MCF 10A (cell line): ENCODE measurements around the gene SCN3B. TPM values are rescaled to one million over a fixed set of nuclear protein-coding genes. Genes with fewer than 3 reads are reported as not detected.

Experiments
- BruUV-seq: library from RNA; stranded (reverse); fragments of 400-500 nt; replicated peaks from 2 replicates; lab custom pipeline; 2021; lab: Mats Ljungman, UMichigan
- CTCF ChIA-PET: fragments of 300-600 bp; sonication (Branson Sonifier 250); formaldehyde crosslinking; extraction: SDS; loops from one replicate; lab custom pipeline; 2021; ENCODE audit warnings: antibody characterized with exemption, inconsistent platforms; lab: Yijun Ruan, JAX
- POLR2A ChIA-PET: fragments of 300-600, 350-650 bp; sonication (Branson Sonifier 250); formaldehyde crosslinking; extraction: SDS; loops from one replicate; lab custom pipeline; 2020; ENCODE audit warnings: antibody characterized with exemption, inconsistent platforms; lab: Yijun Ruan, JAX
- DNase-seq: peaks from one replicate; pipeline ENCODE4 v3.0.0-alpha.2; 2018; ENCODE audit not compliant: unreplicated experiment
- H3K27ac Mint-ChIP-seq: one replicate; pipeline ENCODE4 v1.8.0; 2022; ENCODE audit warnings: mild to moderate bottlenecking, low read depth, mixed read lengths; ENCODE audit not compliant: unreplicated experiment
- H3K27me3 Mint-ChIP-seq: one replicate; pipeline ENCODE4 v1.8.0; 2022; ENCODE audit warnings: mixed read lengths; ENCODE audit not compliant: insufficient read depth, unreplicated experiment
- H3K36me3 Mint-ChIP-seq: one replicate; pipeline ENCODE4 v1.8.0; 2022; ENCODE audit warnings: mild to moderate bottlenecking, moderate library complexity, mixed read lengths; ENCODE audit not compliant: insufficient read depth, unreplicated experiment
- H3K4me1 Mint-ChIP-seq: one replicate; pipeline ENCODE4 v1.8.0; 2022; ENCODE audit warnings: mixed read lengths; ENCODE audit not compliant: insufficient read depth, unreplicated experiment
- H3K4me3 Mint-ChIP-seq: one replicate; pipeline ENCODE4 v1.8.0; 2022; ENCODE audit warnings: mild to moderate bottlenecking, moderate library complexity, mixed read lengths; ENCODE audit not compliant: unreplicated experiment
- H3K9me3 Mint-ChIP-seq: one replicate; pipeline ENCODE4 v1.8.0; 2022; ENCODE audit warnings: mixed read lengths; ENCODE audit not compliant: unreplicated experiment
- intact Hi-C: fragments of 100-400 bp; cut with micrococcal nuclease; formaldehyde crosslinking; loops from 2 replicates; pipeline ENCODE4 v1.14.1; 2022
- total RNA-seq: library from RNA; stranded (reverse); gene quantifications from 2 replicates; pipeline ENCODE4 v1.2.3, GENCODE V29; 2022
- TF ChIP-seq, protein P1 (sequence below): fragments of 200-600 bp; IDR thresholded peaks from one replicate; pipeline ENCODE4 v1.8.0; 2022; ENCODE audit warnings: antibody characterized with exemption, mild to moderate bottlenecking; ENCODE audit not compliant: unreplicated experiment

Gene SCN3B
- total RNA-seq, 1 experiment from 2014 or later = 1.2 TPM

DNA sequence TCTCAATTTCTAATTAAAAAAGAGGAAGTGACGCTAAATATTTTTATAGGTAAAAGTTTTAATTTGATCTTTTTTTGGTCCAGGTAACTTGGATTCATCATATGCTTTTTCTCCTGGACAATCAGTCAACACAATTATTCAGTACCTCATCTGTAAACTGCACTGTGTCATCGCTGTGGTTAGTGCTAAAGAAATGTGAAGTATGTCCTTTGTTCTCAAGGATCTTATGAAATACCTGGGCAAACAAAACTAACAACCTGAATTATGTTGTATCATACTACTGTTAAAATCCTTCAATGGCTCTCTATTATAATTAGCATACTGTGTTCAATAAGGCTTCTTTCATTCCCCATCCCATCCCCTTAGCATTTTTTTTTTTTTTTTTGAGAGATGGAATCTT lies 19.9 kb upstream of the SCN3B start:
- Mint-ChIP-seq H3K4me3 (no peak overlapping the region), H3K9me3 (no peaks in the 10 kb centered on the region), H3K36me3 (no peaks in the 10 kb centered on the region), H3K4me1 (peaks cover 11% of the 10 kb centered on the region), H3K27me3 (no peaks in the 10 kb centered on the region), H3K27ac (no peak overlapping the region)
- BruUV-seq = no TSS peak
- TF ChIP-seq, protein P1, sequence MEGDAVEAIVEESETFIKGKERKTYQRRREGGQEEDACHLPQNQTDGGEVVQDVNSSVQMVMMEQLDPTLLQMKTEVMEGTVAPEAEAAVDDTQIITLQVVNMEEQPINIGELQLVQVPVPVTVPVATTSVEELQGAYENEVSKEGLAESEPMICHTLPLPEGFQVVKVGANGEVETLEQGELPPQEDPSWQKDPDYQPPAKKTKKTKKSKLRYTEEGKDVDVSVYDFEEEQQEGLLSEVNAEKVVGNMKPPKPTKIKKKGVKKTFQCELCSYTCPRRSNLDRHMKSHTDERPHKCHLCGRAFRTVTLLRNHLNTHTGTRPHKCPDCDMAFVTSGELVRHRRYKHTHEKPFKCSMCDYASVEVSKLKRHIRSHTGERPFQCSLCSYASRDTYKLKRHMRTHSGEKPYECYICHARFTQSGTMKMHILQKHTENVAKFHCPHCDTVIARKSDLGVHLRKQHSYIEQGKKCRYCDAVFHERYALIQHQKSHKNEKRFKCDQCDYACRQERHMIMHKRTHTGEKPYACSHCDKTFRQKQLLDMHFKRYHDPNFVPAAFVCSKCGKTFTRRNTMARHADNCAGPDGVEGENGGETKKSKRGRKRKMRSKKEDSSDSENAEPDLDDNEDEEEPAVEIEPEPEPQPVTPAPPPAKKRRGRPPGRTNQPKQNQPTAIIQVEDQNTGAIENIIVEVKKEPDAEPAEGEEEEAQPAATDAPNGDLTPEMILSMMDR = no peak
- ChIA-PET POLR2A (interaction anchor here (1.4 kb wide), 1 partner anchor 20 kb away, joined by 6 read pairs; the partner anchor contains the start of gene SCN3B), CTCF (interaction anchor here (1.0 to 2.6 kb wide), 2 partner anchors 34 to 36 kb away, joined by 4 to 11 read pairs; no protein-coding TSS in a partner anchor)
- no peak for DNase-seq
- intact Hi-C loops = no loop called here

DNA sequence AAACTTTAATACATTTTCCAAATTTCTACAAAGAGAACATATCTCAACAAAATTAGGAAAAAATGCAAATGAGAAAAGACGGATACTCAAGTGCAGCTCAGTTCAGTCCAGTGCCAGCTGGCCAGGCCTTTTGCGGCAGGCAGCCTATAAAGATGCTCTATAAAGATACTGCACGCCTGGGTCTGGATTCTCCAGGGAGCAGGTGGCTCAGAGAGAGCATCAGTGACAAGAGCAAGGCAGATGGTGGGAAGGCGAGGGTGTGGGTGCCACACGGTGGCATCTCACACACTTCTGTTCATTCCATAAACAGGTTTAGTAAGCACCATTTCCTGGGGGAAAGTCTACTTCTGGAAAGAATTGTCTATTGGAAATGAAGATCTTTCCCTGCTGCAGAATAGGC lies 18.1 kb upstream of the SCN3B start:
- no peak for DNase-seq
- ChIA-PET CTCF (interaction anchor here (0.6 to 0.7 kb wide), 3 partner anchors 39 to 508 kb away, joined by 3 read pairs; no protein-coding TSS in a partner anchor), POLR2A (no interaction called here)
- H3K27me3 Mint-ChIP-seq = no peaks in the 10 kb centered on the region
- no peaks in the 10 kb centered on the region for H3K9me3 Mint-ChIP-seq
- intact Hi-C loops = no loop called here
- no TSS peak for BruUV-seq
- H3K27ac Mint-ChIP-seq = no peak overlapping the region
- H3K4me3 Mint-ChIP-seq = no peak overlapping the region
- TF ChIP-seq, protein P1 = no peak
- no peaks in the 10 kb centered on the region for H3K36me3 Mint-ChIP-seq
- H3K4me1 Mint-ChIP-seq = peaks cover under 1% of the 10 kb centered on the region

DNA sequence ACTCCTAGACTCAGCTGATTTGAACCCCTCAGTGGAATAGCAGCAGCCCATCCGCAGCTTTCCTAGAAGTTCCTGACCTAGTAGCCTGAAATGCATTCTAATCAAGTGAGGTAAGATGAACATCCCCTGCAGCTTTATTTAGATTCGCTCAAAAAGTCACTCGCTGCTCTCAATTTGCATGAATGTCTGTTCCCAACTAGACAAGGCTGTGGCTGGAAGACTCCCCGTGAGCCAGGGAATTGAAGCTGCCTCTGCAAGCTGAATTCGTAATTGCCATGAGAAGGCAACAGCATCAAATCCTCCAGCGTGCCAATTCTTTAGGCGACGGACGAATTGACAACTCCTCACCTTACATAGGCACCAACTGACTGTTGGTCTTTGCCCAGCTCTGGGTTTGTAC lies 17.1 kb upstream of the SCN3B start:
- POLR2A ChIA-PET = interaction anchor here (0.9 kb wide), 1 partner anchor 17 kb away, joined by 3 read pairs; the partner anchor contains the start of gene SCN3B
- no peaks in the 10 kb centered on the region for H3K4me1 Mint-ChIP-seq
- intact Hi-C loops = no loop called here
- no peaks in the 10 kb centered on the region for H3K27me3 Mint-ChIP-seq
- no TSS peak for BruUV-seq
- H3K27ac Mint-ChIP-seq = no peak overlapping the region
- no peaks in the 10 kb centered on the region for H3K36me3 Mint-ChIP-seq
- no peak for DNase-seq
- H3K9me3 Mint-ChIP-seq = no peaks in the 10 kb centered on the region
- H3K4me3 Mint-ChIP-seq = no peak overlapping the region
- CTCF ChIA-PET = interaction anchor here (0.7 to 2.0 kb wide), 5 partner anchors 10 to 40 kb away, joined by 3 to 10 read pairs (median 5); no protein-coding TSS in a partner anchor
- TF ChIP-seq, protein P1 = no peak

DNA sequence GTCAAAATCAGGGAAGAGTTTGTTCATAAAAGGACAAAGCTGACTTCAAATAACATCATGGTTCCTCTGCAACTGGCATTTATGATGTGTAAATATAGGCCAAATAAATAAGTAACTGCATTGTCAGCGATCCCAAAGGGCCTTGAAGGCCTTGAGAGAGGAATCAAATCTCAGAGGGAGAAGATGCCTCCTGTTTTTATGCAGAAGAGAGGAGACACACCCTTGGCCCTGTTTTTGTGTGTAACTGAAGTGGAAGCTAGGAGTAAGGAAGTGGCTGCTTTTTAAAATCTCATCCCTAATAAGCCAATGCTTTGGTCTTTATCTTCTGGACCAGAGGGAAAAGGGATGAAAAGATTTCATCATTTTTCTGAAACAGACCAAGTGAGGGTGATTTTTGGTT lies 15.7 kb upstream of the SCN3B start:
- no TSS peak for BruUV-seq
- no peak for DNase-seq
- TF ChIP-seq, protein P1 = no peak
- no peak overlapping the region for H3K4me3 Mint-ChIP-seq
- ChIA-PET CTCF (interaction anchor here (2.0 kb wide), 1 partner anchor 37 kb away, joined by 10 read pairs; no protein-coding TSS in a partner anchor), POLR2A (no interaction called here)
- no peaks in the 10 kb centered on the region for H3K36me3 Mint-ChIP-seq
- H3K4me1 Mint-ChIP-seq = no peaks in the 10 kb centered on the region
- no peaks in the 10 kb centered on the region for H3K27me3 Mint-ChIP-seq
- H3K9me3 Mint-ChIP-seq = no peaks in the 10 kb centered on the region
- no peak overlapping the region for H3K27ac Mint-ChIP-seq
- intact Hi-C loops = no loop called here
